ENCODE data around the gene SPDYE2.
"Not testable (repeated sequence)": the region's sequence is repeated elsewhere in the genome, so short reads cannot be mapped to it uniquely, and the experiment has no call there.

Gene SPDYE2

GRCh38 chr7:102550808-102551422, at the start of gene SPDYE2:
Gene SPDYE2 (plus strand): TSS chr7:102551226. CDS start chr7:102553256, 2,030 bp downstream.
- not testable (repeated sequence) for DNase-seq

- DNase-seq = not testable (repeated sequence)
Measured at GRCh38 chr7:102503141-102503540, 47.9 kb upstream of the SPDYE2 start.

DNA sequence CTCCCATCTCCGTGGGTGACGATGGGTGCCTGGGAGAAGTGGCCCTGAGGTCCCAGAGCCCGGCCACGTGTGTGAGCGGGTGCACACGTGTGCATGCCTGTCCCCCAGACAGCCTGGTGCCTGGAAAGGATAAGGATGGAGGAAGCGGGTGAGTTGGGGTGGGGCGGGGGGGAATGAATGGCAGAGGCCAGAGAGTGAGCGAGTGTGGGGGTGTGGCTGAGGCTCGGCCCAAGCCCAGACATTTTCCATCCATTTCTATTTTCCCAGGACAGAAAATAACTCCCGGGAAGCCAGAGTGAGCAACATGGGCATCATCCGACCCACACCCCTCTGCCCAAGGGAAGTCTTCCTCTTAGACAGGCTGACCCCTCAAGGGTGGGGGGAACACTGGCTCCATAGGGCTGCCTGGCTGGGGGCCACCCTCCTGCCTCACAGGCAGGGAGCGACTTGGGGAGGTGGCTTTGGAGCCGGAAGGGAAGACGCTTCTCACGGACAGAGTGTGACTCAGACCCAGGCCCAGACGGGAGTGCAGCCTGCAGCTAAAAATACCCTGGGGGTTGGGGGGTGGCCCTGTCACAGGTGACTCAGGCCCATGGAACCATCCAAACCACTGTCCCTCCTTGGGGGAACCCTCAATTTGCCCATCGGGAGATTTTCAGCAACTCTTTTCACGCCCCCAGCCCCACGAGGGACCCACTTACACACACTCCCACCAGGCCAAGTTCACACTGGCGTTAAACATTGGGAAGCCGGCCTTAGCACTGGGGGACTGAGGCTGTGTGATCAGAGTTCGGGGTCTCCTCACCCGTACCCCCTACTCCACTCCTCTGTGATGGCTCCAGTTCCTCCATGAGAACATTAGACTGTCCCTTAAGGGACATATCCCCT, 45.5 kb upstream of the SPDYE2 start:
- DNase-seq = peak; percentile 52

GRCh38 chr7:102507410-102508088, 43.5 kb upstream of the SPDYE2 start:
- DNase-seq = peak; percentile 49

DNA sequence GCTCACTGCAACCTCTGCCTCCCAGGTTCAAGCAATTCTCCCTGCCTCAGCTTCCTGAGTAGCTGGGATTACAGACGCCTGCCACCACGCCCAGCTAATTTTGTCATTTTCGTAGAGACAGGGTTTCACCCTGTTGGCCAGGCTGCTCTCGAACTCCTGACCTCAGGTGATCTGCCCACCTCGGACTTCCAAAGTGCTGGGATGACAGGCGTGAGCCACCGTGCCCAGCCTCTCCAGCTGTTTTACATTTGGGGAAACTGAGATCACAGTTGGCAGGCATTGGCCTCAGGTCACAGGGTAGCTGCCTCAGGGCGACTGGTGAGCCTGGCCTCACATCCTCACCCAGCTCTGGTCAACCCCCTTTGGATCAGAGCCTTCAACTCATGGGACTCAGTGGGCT, 40.5 kb upstream of the SPDYE2 start:
- DNase-seq = not testable (repeated sequence)

GRCh38 chr7:102511860-102512522, 39.0 kb upstream of the SPDYE2 start:
- DNase-seq = not testable (repeated sequence)

- peak; percentile 59 for DNase-seq
Measured at GRCh38 chr7:102512642-102513221, 38.3 kb upstream of the SPDYE2 start.

GRCh38 chr7:102514881-102515721, 35.9 kb upstream of the SPDYE2 start:
- DNase-seq = not testable (repeated sequence)

DNA sequence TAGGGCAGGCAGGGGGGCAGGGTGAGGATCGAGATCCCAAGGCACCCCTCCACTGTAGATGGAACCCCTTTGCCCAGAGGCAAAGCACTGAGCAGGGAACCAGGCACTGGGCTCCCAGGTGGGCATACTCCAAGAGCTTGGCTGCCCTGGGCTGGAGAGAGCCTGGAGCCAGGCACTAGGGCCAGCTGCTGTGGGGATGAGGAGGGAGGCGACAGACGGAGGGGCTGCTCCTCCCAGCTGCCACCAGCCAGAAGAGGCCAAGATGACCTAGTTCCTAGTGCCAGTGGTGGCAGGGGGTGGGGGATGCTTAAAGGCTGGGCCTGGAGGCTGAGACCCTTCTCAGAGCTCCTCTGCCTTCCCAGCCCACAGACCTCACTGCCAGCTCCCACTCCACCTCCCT, 35.1 kb upstream of the SPDYE2 start:
- DNase-seq = not testable (repeated sequence)

GRCh38 chr7:102516951-102517350, 34.1 kb upstream of the SPDYE2 start:
- not testable (repeated sequence) for DNase-seq

- DNase-seq = peak; percentile 53
Measured at GRCh38 chr7:102517550-102518147, 33.4 kb upstream of the SPDYE2 start, which contains the start of gene RASA4B. Gene RASA4B (minus strand): TSS chr7:102517777. CDS start chr7:102517710, 67 bp downstream.

DNA sequence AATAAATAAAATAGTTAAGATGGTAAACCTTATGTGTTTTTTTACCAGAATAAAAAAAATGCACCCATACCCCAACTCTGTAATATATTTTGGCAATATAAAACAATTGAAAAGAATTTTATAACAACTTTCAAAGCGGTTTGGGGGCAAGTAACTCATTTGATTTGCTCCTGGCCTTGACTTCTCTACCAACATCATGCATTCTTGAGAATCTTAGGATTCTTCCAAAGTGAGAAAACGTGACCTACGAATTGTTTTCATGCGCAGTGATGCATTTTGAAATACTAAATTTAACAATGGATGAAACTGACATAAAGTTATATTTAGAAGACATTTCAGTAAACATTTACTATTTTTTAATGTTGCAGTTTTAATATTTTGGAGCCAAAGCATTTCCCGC, 30.2 kb upstream of the SPDYE2 start:
- DNase-seq = not testable (repeated sequence)

GRCh38 chr7:102524803-102525202, 26.2 kb upstream of the SPDYE2 start:
- peak; percentile 51 for DNase-seq

GRCh38 chr7:102527182-102527581, 23.8 kb upstream of the SPDYE2 start:
- DNase-seq = not testable (repeated sequence)

- DNase-seq = peak; percentile 46
Measured at GRCh38 chr7:102527822-102528793, 22.9 kb upstream of the SPDYE2 start.

- DNase-seq = not testable (repeated sequence)
Measured at GRCh38 chr7:102531583-102531982, 19.4 kb upstream of the SPDYE2 start.

GRCh38 chr7:102532127-102532526, 18.9 kb upstream of the SPDYE2 start:
- DNase-seq = peak; percentile 43

- not testable (repeated sequence) for DNase-seq
Measured at GRCh38 chr7:102535062-102535615, 15.9 kb upstream of the SPDYE2 start.

DNA sequence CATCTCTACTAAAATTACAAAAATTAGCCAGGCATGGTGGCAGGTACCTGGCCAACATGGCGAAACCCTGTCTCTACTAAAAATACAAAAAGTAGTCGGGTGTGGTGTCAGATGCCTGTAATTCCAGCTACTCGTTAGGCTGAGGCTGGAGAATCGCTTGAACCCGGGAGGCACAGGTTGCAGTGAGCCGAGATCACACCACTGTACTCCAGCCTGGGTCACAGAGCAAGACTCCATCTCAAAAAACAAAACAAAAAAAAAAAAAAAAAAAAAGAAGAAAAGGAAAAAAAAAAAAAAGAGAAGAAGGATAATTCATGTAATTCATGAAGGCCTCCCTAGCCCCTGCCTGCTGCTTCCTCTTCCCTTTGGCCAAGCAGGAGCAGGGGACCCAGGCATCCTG, 10.4 kb upstream of the SPDYE2 start:
- DNase-seq = not testable (repeated sequence)
